ENCODE data around the gene PDE9A.

DNA sequence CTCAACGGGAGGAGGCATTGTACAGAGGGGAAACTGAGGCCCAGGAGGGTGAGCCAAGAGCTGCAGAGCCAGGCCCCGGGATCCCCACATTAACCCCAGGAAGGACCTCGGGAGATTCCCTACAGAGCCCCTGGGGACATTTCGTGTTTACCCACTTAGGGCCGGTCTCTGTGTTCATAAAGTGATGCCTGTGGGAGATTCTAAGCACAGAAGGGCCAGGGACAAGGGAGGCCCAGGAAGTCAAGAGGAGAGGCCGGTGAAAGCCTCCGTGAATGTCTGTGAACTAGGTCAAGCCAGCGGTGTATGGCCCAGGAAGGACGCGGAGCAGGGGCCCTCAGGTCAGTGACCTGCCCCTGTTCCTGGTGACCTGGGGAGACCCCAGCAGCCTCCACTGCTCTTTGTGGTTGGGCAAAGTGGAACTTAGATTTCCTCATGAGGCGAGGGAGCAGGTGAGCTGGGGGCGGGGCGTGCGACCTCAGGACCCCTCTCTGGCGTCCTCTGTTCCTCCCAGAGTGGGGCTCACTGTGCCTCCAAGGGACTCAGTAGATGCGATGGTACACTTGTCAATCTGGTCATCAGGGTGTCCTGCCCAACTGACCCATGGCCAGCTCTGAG, 34.9 kb downstream of the PDE9A start:
- TF ChIP-seq POLR2A (IDR thresholded peaks at IDR 0.05): no peak
- TF ChIP-seq, protein P1, sequence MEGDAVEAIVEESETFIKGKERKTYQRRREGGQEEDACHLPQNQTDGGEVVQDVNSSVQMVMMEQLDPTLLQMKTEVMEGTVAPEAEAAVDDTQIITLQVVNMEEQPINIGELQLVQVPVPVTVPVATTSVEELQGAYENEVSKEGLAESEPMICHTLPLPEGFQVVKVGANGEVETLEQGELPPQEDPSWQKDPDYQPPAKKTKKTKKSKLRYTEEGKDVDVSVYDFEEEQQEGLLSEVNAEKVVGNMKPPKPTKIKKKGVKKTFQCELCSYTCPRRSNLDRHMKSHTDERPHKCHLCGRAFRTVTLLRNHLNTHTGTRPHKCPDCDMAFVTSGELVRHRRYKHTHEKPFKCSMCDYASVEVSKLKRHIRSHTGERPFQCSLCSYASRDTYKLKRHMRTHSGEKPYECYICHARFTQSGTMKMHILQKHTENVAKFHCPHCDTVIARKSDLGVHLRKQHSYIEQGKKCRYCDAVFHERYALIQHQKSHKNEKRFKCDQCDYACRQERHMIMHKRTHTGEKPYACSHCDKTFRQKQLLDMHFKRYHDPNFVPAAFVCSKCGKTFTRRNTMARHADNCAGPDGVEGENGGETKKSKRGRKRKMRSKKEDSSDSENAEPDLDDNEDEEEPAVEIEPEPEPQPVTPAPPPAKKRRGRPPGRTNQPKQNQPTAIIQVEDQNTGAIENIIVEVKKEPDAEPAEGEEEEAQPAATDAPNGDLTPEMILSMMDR (IDR thresholded peaks at IDR 0.05): no peak
